Keratinocyte (primary cell): Measurements from ENCODE around the gene GAMT.

ENCODE experiments used
- EZH2 ChIP-seq: IDR thresholded peaks from one replicate; pipeline ENCODE4 v1.6.1; 2012; ENCODE audit warnings: inconsistent platforms, mild to moderate bottlenecking, low read length, moderate library complexity
- TF ChIP-seq, protein P1 (sequence below), 3 experiments: IDR thresholded peaks in 1 of 3; conservative IDR thresholded peaks in 1 of 3; optimal IDR thresholded peaks in 1 of 3; 2 replicates in 2 of 3; 3 replicates in 1 of 3; pipeline versions ENCODE3 to v1.5.1; 2011; ENCODE audit warnings: low read length in 3 of 3, mild to moderate bottlenecking in 3 of 3, moderate library complexity in 2 of 3, control low read depth in 1 of 3, inconsistent platforms in 1 of 3; ENCODE audit not compliant: insufficient read depth in 2 of 3; ENCODE audit errors: extremely low read depth in 1 of 3

DNA sequence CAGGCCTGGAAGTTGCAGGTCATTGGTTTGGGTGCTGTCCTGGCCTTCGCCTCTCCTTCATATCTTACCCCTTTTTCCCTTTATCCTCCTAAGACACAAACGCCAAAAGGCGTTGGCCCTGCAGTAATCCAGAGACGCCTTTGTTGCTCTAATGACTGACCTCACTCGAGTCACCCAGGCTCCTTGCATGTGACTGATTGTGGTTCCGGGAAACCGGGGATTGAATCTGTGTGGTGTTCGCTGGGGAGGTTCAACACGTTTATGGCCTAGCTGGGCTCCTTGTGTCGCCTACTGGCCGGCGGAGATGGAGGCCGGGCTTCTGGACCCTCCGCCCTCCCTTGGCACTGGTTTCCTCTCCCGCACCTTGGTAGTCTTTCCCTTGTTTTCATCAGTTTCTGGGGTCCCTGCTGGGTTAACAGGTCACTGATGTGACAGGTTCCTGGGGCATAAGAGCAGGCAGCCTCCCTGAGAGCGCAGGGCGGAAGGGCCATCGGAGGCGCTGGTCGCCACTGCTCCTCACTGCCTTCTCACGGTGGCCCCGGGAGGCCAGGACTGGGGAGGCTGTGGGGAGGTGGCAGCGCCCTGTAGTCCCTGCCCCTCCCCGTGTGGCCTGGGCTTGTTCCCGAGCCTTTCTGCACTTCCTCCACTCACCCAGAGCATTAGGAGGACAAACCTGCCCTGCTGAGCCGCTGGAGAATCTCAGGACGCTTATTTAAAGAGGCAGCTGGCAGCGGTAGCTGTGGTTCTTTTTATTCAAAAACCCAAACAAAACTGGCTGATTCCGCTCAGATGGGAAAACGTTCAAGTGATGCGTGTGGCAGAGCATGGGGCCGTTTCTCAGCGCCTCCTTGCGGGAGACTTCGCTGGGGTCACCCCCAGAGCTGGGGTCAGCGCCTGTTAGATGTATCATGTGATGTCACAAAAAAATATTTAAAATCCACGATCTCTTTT is 35.7 kb downstream of the GAMT start:
- TF ChIP-seq EZH2: no peak
- TF ChIP-seq, protein P1, sequence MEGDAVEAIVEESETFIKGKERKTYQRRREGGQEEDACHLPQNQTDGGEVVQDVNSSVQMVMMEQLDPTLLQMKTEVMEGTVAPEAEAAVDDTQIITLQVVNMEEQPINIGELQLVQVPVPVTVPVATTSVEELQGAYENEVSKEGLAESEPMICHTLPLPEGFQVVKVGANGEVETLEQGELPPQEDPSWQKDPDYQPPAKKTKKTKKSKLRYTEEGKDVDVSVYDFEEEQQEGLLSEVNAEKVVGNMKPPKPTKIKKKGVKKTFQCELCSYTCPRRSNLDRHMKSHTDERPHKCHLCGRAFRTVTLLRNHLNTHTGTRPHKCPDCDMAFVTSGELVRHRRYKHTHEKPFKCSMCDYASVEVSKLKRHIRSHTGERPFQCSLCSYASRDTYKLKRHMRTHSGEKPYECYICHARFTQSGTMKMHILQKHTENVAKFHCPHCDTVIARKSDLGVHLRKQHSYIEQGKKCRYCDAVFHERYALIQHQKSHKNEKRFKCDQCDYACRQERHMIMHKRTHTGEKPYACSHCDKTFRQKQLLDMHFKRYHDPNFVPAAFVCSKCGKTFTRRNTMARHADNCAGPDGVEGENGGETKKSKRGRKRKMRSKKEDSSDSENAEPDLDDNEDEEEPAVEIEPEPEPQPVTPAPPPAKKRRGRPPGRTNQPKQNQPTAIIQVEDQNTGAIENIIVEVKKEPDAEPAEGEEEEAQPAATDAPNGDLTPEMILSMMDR (optimal IDR thresholded peaks at IDR 0.05 in 1 of 3, IDR thresholded peaks at IDR 0.05 in 1 of 3, conservative IDR thresholded peaks at IDR 0.05 in 1 of 3; ENCODE audit: extremely low read depth in 1 of 3, insufficient read depth in 2 of 3, low read length in 3 of 3): no peak
